GOT3 (cell line): ENCODE measurements around the gene R3HDM4.
"Not testable (repeated sequence)": the region's sequence is repeated elsewhere in the genome, so short reads cannot be mapped to it uniquely, and the experiment has no call there.

ENCODE experiments used
- DNase-seq: peaks from one replicate; lab custom pipeline; 2025; ENCODE audit warnings: mixed read lengths; lab: John Stamatoyannopoulos, UW

R3HDM4 gene

GRCh38 chr19:858284-858683 is 54.7 kb downstream of the R3HDM4 start:
- DNase-seq: no peak

DNA sequence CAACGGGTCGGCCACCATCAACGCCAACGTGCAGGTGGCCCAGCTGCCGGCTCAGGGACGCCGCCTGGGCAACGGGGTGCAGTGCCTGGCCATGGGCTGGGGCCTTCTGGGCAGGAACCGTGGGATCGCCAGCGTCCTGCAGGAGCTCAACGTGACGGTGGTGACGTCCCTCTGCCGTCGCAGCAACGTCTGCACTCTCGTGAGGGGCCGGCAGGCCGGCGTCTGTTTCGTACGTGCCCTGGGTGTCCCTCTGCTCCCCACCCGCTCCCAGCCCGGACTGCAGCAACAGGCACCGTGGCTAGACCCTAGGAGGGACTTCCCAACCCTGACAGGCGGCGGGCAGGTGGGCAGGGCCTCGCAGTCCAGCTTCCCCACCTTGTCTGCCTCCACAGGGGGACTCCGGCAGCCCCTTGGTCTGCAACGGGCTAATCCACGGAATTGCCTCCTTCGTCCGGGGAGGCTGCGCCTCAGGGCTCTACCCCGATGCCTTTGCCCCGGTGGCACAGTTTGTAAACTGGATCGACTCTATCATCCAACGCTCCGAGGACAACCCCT is 57.4 kb downstream of the R3HDM4 start:
- no peak for DNase-seq

DNA sequence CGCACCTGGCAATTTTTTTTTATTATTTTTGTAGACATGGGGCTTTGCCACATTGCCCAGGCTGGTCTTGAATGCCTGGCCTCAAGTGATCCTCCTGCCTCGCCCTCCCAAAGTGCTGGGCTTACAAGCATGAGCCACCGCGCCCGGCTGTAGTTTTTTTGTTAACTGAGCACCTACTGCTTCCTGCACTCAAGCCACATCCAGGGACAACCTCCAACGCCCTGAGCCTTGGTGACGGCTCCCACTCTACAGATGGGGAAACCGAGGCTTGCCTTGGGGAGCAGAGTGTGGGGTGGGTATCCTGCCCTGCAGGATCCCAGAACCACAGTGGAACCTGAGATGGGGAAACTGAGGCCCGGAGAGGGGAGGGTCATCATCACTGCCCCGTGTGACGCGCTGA is 57.9 kb downstream of the R3HDM4 start:
- DNase-seq: no peak

DNA sequence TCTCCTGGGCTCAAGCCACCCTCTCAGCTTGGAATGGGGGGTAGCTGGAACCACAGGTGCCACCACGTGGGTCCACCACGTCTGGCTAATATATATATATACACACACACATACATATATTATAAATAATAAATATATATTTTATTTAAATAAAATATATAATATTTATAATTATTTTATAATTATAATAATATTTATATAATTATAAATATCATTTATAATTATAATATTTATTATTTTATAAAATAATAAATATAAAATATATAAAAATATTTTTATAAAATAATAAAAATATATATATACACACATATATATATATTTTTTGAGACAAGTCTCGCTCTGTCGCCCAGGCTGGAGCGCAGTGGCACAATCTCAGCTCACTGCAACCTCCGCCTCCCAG is 58.5 kb downstream of the R3HDM4 start:
- no peak for DNase-seq

DNA sequence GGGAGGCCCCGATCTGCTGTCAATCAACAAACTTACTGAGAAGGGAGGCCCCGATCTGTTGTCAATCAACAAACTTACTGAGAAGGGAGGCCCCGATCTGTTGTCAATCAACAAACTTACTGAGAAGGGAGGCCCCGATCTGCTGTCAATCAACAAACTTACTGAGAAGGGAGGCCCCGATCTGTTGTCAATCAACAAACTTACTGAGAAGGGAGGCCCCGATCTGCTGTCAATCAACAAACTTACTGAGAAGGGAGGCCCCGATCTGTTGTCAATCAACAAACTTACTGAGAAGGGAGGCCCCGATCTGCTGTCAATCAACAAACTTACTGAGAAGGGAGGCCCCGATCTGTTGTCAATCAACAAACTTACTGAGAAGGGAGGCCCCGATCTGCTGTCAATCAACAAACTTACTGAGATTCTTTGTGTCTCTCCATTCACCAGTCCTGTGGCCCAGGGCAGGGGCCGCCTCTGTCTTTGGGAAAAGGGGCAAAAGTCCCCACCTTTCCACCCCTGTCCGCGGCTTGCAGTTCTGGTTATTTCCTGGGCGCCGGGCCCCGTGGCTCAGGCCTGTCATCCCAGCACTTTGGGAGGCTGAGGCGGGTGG is 59.3 kb downstream of the R3HDM4 start:
- not testable (repeated sequence) for DNase-seq

- DNase-seq: no peak
Observed at GRCh38 chr19:853014-853585, 59.9 kb downstream of the R3HDM4 start.

DNA sequence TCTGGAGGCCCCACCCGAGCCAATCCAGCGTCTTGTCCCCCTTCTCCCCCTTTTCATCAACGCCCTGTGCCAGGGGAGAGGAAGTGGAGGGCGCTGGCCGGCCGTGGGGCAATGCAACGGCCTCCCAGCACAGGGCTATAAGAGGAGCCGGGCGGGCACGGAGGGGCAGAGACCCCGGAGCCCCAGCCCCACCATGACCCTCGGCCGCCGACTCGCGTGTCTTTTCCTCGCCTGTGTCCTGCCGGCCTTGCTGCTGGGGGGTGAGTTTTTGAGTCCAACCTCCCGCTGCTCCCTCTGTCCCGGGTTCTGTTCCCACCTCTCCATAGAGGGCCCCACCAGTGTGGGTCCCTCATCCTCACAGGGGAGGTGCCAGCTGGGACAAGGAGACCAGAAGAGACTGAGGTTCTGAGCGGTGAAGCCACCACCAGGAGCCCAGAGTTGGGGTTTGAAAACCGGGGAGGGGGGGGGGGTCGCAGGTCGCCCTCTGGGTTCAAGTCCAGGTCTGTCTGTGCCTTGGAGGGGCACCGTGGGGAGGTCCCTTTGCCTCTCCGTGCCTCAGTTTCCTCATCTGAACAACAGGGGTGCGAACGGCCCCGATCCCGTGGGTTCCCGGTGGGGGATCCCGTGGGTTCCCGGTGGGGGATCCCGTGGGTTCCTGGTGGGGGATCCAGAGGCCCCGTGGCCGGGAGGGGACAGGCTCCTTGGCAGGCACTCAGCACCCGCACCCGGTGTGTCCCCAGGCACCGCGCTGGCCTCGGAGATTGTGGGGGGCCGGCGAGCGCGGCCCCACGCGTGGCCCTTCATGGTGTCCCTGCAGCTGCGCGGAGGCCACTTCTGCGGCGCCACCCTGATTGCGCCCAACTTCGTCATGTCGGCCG is 60.6 kb downstream of the R3HDM4 start, which contains the start of gene ELANE:
Gene ELANE (plus strand): TSS at position 168 of the 878 bp plus-strand sequence. CDS start 26 bp downstream, at position 194.
- no peak for DNase-seq

GRCh38 chr19:850979-851335 is 62.1 kb downstream of the R3HDM4 start:
- no peak for DNase-seq

- DNase-seq: peak; percentile 43
Observed at GRCh38 chr19:850221-850978, 62.6 kb downstream of the R3HDM4 start.

DNA sequence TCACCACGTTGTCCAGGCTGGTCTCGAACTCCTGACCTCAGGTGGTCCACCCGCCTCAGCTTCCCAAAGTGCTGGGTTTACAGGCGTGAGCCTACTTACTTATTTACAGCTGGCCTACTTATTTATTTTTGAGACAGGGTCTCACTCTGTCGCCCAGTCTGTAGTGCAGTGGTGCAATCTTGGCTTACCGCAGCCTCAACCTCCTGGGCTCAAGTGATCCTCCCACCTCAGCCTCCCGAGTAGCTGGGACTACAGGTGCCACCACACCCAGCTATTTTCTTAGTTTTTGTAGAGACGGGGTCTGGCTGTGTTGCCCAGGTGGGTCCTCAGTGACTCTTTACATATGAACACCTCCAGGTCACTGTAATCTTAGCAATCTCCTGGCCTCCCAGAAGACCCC is 63.8 kb downstream of the R3HDM4 start:
- not testable (repeated sequence) for DNase-seq

DNA sequence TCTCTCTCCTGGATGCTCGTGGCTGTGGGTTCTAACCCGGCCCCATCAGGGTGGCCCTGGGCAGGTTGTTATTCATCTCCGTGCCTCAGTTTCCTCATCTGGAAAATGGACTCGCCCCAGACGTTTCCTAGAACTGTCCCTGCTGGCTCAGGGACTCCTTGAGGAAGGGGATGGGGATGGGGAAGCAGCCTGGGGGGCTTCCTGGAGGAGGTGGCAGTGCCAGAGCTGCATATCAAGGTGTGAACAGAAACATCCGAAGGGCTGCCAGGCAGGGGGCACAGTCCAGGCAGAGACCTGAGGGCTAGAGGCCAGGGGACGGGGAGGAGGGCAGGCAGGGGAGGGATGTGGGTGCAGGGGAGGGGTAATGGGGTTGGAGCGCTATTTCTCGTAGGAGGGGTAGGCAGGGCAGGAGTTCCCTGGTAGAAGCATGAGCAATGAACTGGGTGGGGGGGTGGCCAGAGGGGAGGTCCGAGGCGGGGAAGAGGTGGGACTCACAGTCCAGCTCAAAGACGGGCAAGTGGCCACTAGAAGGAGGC is 64.6 kb downstream of the R3HDM4 start:
- no peak for DNase-seq
